SIG-M5 treated with dmso at 0.1 percent for 504 hours (cell line): ENCODE results near the gene TMEM235.
A peak's percentile ranks its signal among the peaks of the same experiment; 100 is the strongest.

Experiments
- DNase-seq: peaks from one replicate; lab custom pipeline; 2025; ENCODE audit not compliant: unreplicated experiment; lab: John Stamatoyannopoulos, UW

The TMEM235 gene

GRCh38 chr17:78253946-78254672 is 22.7 kb downstream of the TMEM235 start:
- DNase-seq: peak; percentile 86

GRCh38 chr17:78255029-78255656 is 23.7 kb downstream of the TMEM235 start:
- no peak for DNase-seq

GRCh38 chr17:78255953-78256706 is 24.7 kb downstream of the TMEM235 start:
- peak; percentile 33 for DNase-seq

GRCh38 chr17:78256707-78257591 is 25.5 kb downstream of the TMEM235 start:
- no peak for DNase-seq

- peak; percentile 65 for DNase-seq
Measured at GRCh38 chr17:78257810-78258322, 26.4 kb downstream of the TMEM235 start.

- peak; percentile 77 for DNase-seq
Measured at GRCh38 chr17:78258323-78259191, 27.1 kb downstream of the TMEM235 start.

GRCh38 chr17:78259192-78259554 is 27.7 kb downstream of the TMEM235 start:
- DNase-seq: no peak

GRCh38 chr17:78263063-78263735 is 31.8 kb downstream of the TMEM235 start:
- DNase-seq: no peak

GRCh38 chr17:78263736-78264340 is 32.4 kb downstream of the TMEM235 start:
- DNase-seq: no peak

- no peak for DNase-seq
Measured at GRCh38 chr17:78264590-78264989, 33.2 kb downstream of the TMEM235 start.

GRCh38 chr17:78265121-78265520 is 33.7 kb downstream of the TMEM235 start:
- DNase-seq: no peak

- DNase-seq: no peak
Measured at GRCh38 chr17:78266231-78266631, 34.8 kb downstream of the TMEM235 start.

GRCh38 chr17:78266771-78267170 is 35.3 kb downstream of the TMEM235 start:
- DNase-seq: no peak

GRCh38 chr17:78267253-78268073 is 36.0 kb downstream of the TMEM235 start:
- no peak for DNase-seq

GRCh38 chr17:78268191-78268874 is 36.9 kb downstream of the TMEM235 start:
- no peak for DNase-seq

GRCh38 chr17:78268951-78269905 is 37.8 kb downstream of the TMEM235 start:
- no peak for DNase-seq
